RWPE1 (cell line): ENCODE results near the gene MIP.
"Not testable (repeated sequence)": the region's sequence is repeated elsewhere in the genome, so short reads cannot be mapped to it uniquely, and the experiment has no call there.

Source experiments
- CTCF ChIA-PET: fragments of 350-600 bp; sonication (Branson Sonifier 250); formaldehyde crosslinking; extraction: SDS; loops from one replicate; lab custom pipeline; 2021; lab: Yijun Ruan, JAX
- POLR2A ChIA-PET: fragments of 400-600 bp; formaldehyde crosslinking; extraction: SDS; loops from one replicate; lab custom pipeline; 2020; ENCODE audit warnings: antibody characterized with exemption; ENCODE audit not compliant: low non-redundant PET; lab: Yijun Ruan, JAX
- DNase-seq: peaks from one replicate; pipeline ENCODE4 v3.0.0; 2012; ENCODE audit warnings: low spot score
- H3K27ac ChIP-seq: fragments of 450-650 bp; 2 replicates; pipeline ENCODE4 v1.5.1; 2017
- CTCF ChIP-seq: fragments of 450-650 bp; conservative IDR thresholded peaks from 2 replicates; pipeline ENCODE4 v1.5.1; 2017; ENCODE audit warnings: low read depth, mild to moderate bottlenecking

The MIP gene

GRCh38 chr12:56454557-56454956, at the start of gene MIP:
TSS of gene MIP (minus strand) at chr12:56454657. CDS start at chr12:56454613, 44 bp downstream.
- no peak for DNase-seq
- ChIA-PET POLR2A (no interaction called here), CTCF (interaction anchor here (1.1 kb wide), 1 partner anchor 10 kb away, joined by 3 read pairs; no protein-coding TSS in a partner anchor)
- TF ChIP-seq CTCF, result no peak
- H3K27ac ChIP-seq, result no peak within 1 kb of the TSS

GRCh38 chr12:56499879-56500278, 45.4 kb upstream of the MIP start:
- CTCF ChIA-PET, H3K27ac ChIP-seq, DNase-seq, POLR2A ChIA-PET: not testable (repeated sequence)

GRCh38 chr12:56499452-56499851, 45.0 kb upstream of the MIP start:
- DNase-seq, POLR2A ChIA-PET, H3K27ac ChIP-seq, CTCF ChIA-PET: not testable (repeated sequence)

- H3K27ac ChIP-seq, DNase-seq, CTCF ChIA-PET, POLR2A ChIA-PET: not testable (repeated sequence)
Measured at GRCh38 chr12:56498126-56498902, 43.9 kb upstream of the MIP start.

GRCh38 chr12:56496704-56497103, 42.2 kb upstream of the MIP start:
- DNase-seq, POLR2A ChIA-PET: not testable (repeated sequence)

GRCh38 chr12:56494481-56494880, 40.0 kb upstream of the MIP start:
- CTCF ChIA-PET, POLR2A ChIA-PET, H3K27ac ChIP-seq, DNase-seq: not testable (repeated sequence)

More at GRCh38 chr12:56496704-56497103, 42.2 kb upstream of the MIP start:
- H3K27ac ChIP-seq, CTCF ChIA-PET: not testable (repeated sequence)

GRCh38 chr12:56494106-56494415, 39.6 kb upstream of the MIP start:
- DNase-seq, CTCF ChIA-PET, POLR2A ChIA-PET, H3K27ac ChIP-seq: not testable (repeated sequence)

- CTCF ChIA-PET, H3K27ac ChIP-seq, DNase-seq, POLR2A ChIA-PET: not testable (repeated sequence)
Measured at GRCh38 chr12:56493409-56494105, 39.1 kb upstream of the MIP start.

GRCh38 chr12:56490360-56490759, 35.9 kb upstream of the MIP start:
- ChIA-PET CTCF (no interaction called here), POLR2A (no interaction called here)
- no peak for TF ChIP-seq CTCF
- H3K27ac ChIP-seq, result no peak overlapping the region
- no peak for DNase-seq
